Progenitor cell of endocrine pancreas (in vitro differentiated cells): ENCODE data around the gene LIPK. TPM values are rescaled to one million over a fixed set of nuclear protein-coding genes. Genes with fewer than 3 reads are reported as not detected.

ENCODE experiments used
- DNase-seq: peaks from one replicate; pipeline ENCODE4 v3.0.0; 2021; ENCODE audit warnings: low spot score; ENCODE audit not compliant: unreplicated experiment
- H3K27ac Mint-ChIP-seq: 2 replicates; pipeline ENCODE4 v1.8.0; 2021; ENCODE audit warnings: mild to moderate bottlenecking, moderate library complexity, mixed read lengths
- H3K27me3 Mint-ChIP-seq: 2 replicates; pipeline ENCODE4 v1.8.0; 2021; ENCODE audit warnings: mixed read lengths
- H3K36me3 Mint-ChIP-seq: 2 replicates; pipeline ENCODE4 v1.8.0; 2022; ENCODE audit warnings: mixed read lengths; ENCODE audit not compliant: insufficient read depth
- H3K4me1 Mint-ChIP-seq: 2 replicates; pipeline ENCODE4 v1.8.0; 2021; ENCODE audit warnings: low read depth, mixed read lengths
- H3K4me3 Mint-ChIP-seq: 2 replicates; pipeline ENCODE4 v1.8.0; 2021; ENCODE audit warnings: low read depth, mild to moderate bottlenecking, moderate library complexity, mixed read lengths
- H3K9me3 Mint-ChIP-seq: 2 replicates; pipeline ENCODE4 v1.8.0; 2021; ENCODE audit warnings: low read depth, mixed read lengths
- total RNA-seq: library from RNA; stranded (reverse); gene quantifications from 2 replicates; pipeline ENCODE4 v1.2.1, GENCODE V29; 2021
- TF ChIP-seq, protein P1 (sequence below): fragments of 200-600 bp; sonication (generic); IDR thresholded peaks from one replicate; pipeline ENCODE4 v1.5.0; 2021; ENCODE audit warnings: antibody characterized with exemption, mild to moderate bottlenecking; ENCODE audit not compliant: unreplicated experiment

Gene LIPK
- total RNA-seq, 1 donor from 2014 or later = not detected

DNA sequence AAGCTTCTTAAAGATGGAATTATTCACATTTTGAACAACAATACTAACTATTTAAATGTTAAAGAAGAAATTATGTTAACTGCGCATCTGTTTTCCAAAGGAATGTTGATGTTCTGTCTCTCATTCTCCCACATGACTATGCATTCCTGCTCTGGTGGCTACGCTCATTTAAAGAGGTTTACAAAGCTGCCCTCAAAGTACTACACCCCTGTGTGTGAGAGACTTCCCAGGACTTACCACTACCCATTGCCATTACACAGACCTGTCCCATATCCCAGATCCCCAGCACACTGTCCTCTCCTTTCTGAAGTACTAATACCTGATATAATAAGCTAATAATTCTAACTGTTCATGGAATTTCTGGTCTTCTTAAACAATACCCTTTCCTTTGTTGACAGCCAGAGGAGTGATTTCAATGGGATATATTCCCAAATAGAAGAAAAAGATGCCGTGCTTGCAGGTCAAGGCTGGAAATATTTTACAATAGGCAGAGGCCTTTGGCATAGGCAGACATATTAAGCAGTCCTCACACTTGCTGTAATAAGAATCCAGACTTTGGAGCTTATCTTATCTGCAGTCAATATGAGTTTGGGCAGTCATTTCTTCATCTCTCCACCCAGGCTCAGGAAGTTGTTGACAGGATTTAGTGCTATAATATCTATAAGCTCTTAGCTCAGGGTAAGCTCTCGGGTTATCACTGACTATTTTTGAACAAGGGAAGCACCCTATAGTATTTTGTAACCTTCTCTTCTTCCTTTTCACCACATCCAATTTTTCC, 29.6 kb upstream of the LIPK start:
- no peaks in the 10 kb centered on the region for H3K27me3 Mint-ChIP-seq
- TF ChIP-seq, protein P1, sequence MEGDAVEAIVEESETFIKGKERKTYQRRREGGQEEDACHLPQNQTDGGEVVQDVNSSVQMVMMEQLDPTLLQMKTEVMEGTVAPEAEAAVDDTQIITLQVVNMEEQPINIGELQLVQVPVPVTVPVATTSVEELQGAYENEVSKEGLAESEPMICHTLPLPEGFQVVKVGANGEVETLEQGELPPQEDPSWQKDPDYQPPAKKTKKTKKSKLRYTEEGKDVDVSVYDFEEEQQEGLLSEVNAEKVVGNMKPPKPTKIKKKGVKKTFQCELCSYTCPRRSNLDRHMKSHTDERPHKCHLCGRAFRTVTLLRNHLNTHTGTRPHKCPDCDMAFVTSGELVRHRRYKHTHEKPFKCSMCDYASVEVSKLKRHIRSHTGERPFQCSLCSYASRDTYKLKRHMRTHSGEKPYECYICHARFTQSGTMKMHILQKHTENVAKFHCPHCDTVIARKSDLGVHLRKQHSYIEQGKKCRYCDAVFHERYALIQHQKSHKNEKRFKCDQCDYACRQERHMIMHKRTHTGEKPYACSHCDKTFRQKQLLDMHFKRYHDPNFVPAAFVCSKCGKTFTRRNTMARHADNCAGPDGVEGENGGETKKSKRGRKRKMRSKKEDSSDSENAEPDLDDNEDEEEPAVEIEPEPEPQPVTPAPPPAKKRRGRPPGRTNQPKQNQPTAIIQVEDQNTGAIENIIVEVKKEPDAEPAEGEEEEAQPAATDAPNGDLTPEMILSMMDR = no peak
- H3K36me3 Mint-ChIP-seq = no peaks in the 10 kb centered on the region
- no peak overlapping the region for H3K4me3 Mint-ChIP-seq
- H3K9me3 Mint-ChIP-seq = no peaks in the 10 kb centered on the region
- H3K27ac Mint-ChIP-seq = no peak overlapping the region
- H3K4me1 Mint-ChIP-seq = no peaks in the 10 kb centered on the region
- DNase-seq = no peak

DNA sequence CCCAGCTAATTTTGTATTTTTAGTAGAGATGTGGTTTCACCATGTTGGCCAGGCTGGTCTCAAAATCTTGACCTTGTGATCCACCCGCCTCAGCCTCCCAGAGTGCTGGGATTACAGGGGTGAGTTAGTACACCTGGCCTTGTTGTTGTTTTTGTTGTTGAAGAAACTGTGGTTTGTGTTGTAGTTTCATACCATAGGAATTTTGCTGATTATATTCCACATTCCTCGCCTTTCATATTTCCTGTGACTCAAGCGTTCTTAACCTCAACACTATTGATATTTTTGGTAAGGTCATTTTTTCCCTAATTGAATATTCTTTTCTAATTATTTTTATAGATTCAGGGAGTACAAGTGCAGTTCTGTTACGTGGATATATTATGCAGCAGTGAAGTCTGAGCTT, 25.1 kb upstream of the LIPK start:
- no peak for DNase-seq
- H3K9me3 Mint-ChIP-seq = no peaks in the 10 kb centered on the region
- H3K4me3 Mint-ChIP-seq = no peak overlapping the region
- TF ChIP-seq, protein P1 = no peak
- H3K4me1 Mint-ChIP-seq = no peaks in the 10 kb centered on the region
- H3K36me3 Mint-ChIP-seq = no peaks in the 10 kb centered on the region
- H3K27ac Mint-ChIP-seq = no peak overlapping the region
- H3K27me3 Mint-ChIP-seq = no peaks in the 10 kb centered on the region

DNA sequence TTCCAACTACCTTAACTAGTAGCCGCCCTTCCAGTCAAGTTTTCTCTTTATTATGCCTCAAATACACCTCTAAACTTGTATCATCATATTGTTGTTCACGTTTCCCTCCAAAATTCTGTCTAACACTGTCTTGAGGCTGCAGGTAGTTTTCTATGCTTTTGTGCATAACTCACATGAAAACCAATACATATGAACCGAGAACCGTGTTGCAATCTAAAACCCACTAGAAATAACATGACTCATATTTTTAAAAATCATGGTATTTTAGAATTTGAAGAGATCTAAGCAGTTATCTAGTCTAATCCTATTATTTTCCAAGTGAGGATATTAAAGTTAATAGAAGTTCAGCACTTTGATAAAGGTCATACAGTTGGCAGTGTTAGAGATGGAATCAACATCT, 23.6 kb upstream of the LIPK start:
- Mint-ChIP-seq H3K27me3 (no peaks in the 10 kb centered on the region), H3K36me3 (no peaks in the 10 kb centered on the region), H3K4me1 (no peaks in the 10 kb centered on the region), H3K9me3 (no peaks in the 10 kb centered on the region), H3K27ac (no peak overlapping the region), H3K4me3 (no peak overlapping the region)
- TF ChIP-seq, protein P1 = no peak
- no peak for DNase-seq

DNA sequence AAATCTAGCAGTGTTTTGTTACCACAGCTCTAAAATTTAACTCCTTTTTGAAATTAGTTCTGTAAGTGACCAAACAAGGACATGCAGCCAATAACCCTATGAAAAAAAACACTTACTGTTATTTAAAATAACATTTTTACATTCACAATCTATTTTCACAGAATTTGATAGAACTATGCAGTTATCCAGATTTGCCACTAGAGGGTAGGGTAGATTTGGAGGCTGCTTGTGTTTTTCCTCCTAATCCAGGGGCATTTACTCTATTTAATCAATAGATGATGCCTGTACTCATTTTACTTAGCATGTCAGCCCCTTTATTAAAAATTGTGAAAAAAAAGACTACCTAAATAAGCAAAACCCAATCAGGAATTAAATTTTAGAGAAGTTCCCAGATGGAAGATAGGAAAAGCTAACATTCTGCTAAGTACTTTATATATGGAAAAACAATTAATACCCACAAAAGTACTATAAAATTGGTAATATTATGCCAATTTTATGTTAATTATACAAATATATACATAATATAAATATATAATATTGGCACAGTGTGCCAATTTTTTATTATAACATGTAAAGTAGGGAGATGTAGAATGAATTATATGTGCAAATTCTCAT, 18.1 kb upstream of the LIPK start:
- no peak overlapping the region for H3K4me3 Mint-ChIP-seq
- TF ChIP-seq, protein P1 = peak; percentile 86
- H3K4me1 Mint-ChIP-seq = no peaks in the 10 kb centered on the region
- no peak overlapping the region for H3K27ac Mint-ChIP-seq
- no peaks in the 10 kb centered on the region for H3K9me3 Mint-ChIP-seq
- H3K27me3 Mint-ChIP-seq = no peaks in the 10 kb centered on the region
- H3K36me3 Mint-ChIP-seq = no peaks in the 10 kb centered on the region
- no peak for DNase-seq

DNA sequence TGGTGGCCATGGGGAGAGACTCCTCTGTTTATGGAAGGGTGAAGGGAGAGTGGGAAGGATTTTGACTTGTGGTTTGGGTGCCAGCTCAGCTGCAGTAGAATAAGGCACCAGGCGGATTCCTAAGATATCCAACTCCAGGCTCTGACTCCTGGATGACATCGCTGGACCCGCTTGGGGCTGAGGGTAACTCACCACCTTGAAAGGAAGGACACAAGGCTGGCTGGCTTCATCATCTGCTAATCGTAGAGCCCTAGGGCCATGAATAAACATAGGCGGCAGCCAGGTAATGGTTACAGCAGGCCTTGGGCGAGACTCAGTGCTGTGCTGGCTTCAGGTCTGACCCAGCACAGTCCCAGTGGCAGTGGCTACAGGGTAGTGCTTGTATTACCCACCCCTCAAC, 16.7 kb upstream of the LIPK start:
- H3K4me1 Mint-ChIP-seq = peaks cover 4% of the 10 kb centered on the region
- H3K4me3 Mint-ChIP-seq = no peak overlapping the region
- TF ChIP-seq, protein P1 = no peak

More for the DNA sequence above, 16.7 kb upstream of the LIPK start:
- Mint-ChIP-seq H3K27ac (no peak overlapping the region), H3K9me3 (no peaks in the 10 kb centered on the region), H3K36me3 (no peaks in the 10 kb centered on the region), H3K27me3 (no peaks in the 10 kb centered on the region)
- no peak for DNase-seq
